Stomach (tissue), 4 donors: ENCODE measurements around the gene TRAF7.

Experiments used
- CTCF ChIP-seq, 7 experiments: fragments of 450-650 bp in 4 of 7; fragments of 200-600 bp in 3 of 7; sonication (generic) in 3 of 7; IDR thresholded peaks; one replicate each; pipeline ENCODE4 v1.5.1; 2016 to 2019; ENCODE audit warnings: antibody characterized with exemption in 7 of 7, control low read depth in 2 of 7, mild to moderate bottlenecking in 1 of 7
- EP300 ChIP-seq: sonication (generic); formaldehyde crosslinking; IDR thresholded peaks from one replicate; pipeline ENCODE4 v1.6.1; 2017; ENCODE audit warnings: antibody characterized with exemption
- POLR2A ChIP-seq, 4 donors: fragments of 450-650 bp; IDR thresholded peaks; one replicate each; pipeline ENCODE4 v1.6.1; 2016; ENCODE audit warnings: antibody characterized with exemption in 4 of 4, control low read depth in 2 of 4, mild to moderate bottlenecking in 1 of 4, moderate library complexity in 1 of 4
- POLR2AphosphoS5 ChIP-seq, 3 donors: sonication (generic); formaldehyde crosslinking; IDR thresholded peaks; one replicate each; pipeline ENCODE4 v1.6.1; 2016; ENCODE audit warnings: antibody characterized with exemption in 3 of 3

- TF ChIP-seq CTCF (IDR thresholded peaks at IDR 0.05) (no peak), POLR2A (IDR thresholded peaks at IDR 0.05) (no peak), EP300 (no peak), POLR2AphosphoS5 (IDR thresholded peaks at IDR 0.05) (no peak)
These were observed 20.5 kb downstream of the TRAF7 start for GRCh38 chr16:2176047-2176446.
